Psoas muscle (tissue), 8 donors: ENCODE data around the gene SLC4A5. TPM values are rescaled to one million over a fixed set of nuclear protein-coding genes. Genes with fewer than 3 reads are reported as not detected.

Source experiments
- ATAC-seq, 4 donors: fragments of 200-7000 bp; cut with Tn5 transposase; one replicate each; pipeline ENCODE4 v1.9.1; 2020; ENCODE audit warnings: moderate library complexity in 3 of 4, mild to moderate bottlenecking in 2 of 4
- DNase-seq, 2 donors: peaks; one replicate each; pipeline ENCODE4 v3.0.0-alpha.2; 2020
- H3K27ac ChIP-seq: fragments of 200-600 bp; one replicate; pipeline ENCODE4 v1.8.0; 2022
- H3K27me3 ChIP-seq, 3 donors: fragments of 200-600 bp in 1 of 3; one replicate each; pipeline versions ENCODE4 v1.6.1 to v1.8.0; 2013 to 2022; ENCODE audit warnings: low read length in 2 of 3, mild to moderate bottlenecking in 2 of 3, moderate library complexity in 1 of 3; ENCODE audit not compliant: insufficient read depth in 3 of 3
- H3K36me3 ChIP-seq, 2 donors: fragments of 200-600 bp in 1 of 2; one replicate each; pipeline versions ENCODE4 v1.6.1 to v1.8.0; 2013 to 2022; ENCODE audit warnings: low read depth in 1 of 2, mild to moderate bottlenecking in 1 of 2, moderate library complexity in 1 of 2; ENCODE audit not compliant: insufficient read depth in 1 of 2
- H3K4me1 ChIP-seq: fragments of 200-600 bp; one replicate; pipeline ENCODE4 v1.8.0; 2022
- H3K4me3 ChIP-seq: fragments of 200-600 bp; one replicate; pipeline ENCODE4 v1.8.0; 2022; ENCODE audit warnings: mild to moderate bottlenecking
- H3K9me3 ChIP-seq: fragments of 200-600 bp; one replicate; pipeline ENCODE4 v1.8.0; 2022
- CTCF ChIP-seq: fragments of 200-600 bp; IDR thresholded peaks from one replicate; pipeline ENCODE4 v1.8.0; 2022; ENCODE audit warnings: antibody characterized with exemption
- WGBS, 3 donors: extraction: QIAGEN DNeasy Blood & Tissue Kit; methylation state at CpG; one replicate each; pipeline versions ENCODE4 v1.1.6 to v1.1.7; 2013; 5-methylcytosine and 5-hydroxymethylcytosine counted together
- intact Hi-C, 2 donors: fragments of 100-400 bp; cut with DNase I; formaldehyde crosslinking; loops; one replicate each; pipeline versions ENCODE4 v1.11.0 to v1.14.2; 2022
- polyA plus RNA-seq, 3 donors: library from polyadenylated mRNA; stranded (reverse); fragments of 200-250 nt; gene quantifications; one replicate each; pipeline ENCODE4 v1.2.3, GENCODE V29; 2013
- total RNA-seq, 4 donors: library from RNA; stranded (reverse); fragmentation: NEBNext Ultra II Directional in 2 of 4; extraction: Animal tissue kit (Norgen Biotek cat#: 25700) in 2 of 4; gene quantifications; one replicate each; pipeline versions ENCODE4 v1.2.1 to v1.2.4, GENCODE V29; 2021 to 2023
- donor health status: healthy with polysubstance abuse.
- donor health status: DM: no; HTN: no; CAD: no; lungs with moderate emphysema.
- donor health status: Bipolar disorder and iron deficiency.
- donor health status: healthy.
- donor health status: DM: yes; HTN: yes; CAD: no.
- donor health status: DM: no; HTN: no; CAD: no.
- donor health status: DM: no; HTN: no; CAD: no.
- donor health status: DM: yes; HTN: yes; CAD: no.

The SLC4A5 gene
- total and polyA plus RNA-seq, 7 donors = 0.27 to 5.7 (median 0.57) TPM

- no peak for ATAC-seq
- no peak for TF ChIP-seq CTCF
- Histone ChIP-seq H3K4me3 (no peak overlapping the region), H3K36me3 (no peaks in the 10 kb centered on the region), H3K27me3 (no peaks in the 10 kb centered on the region), H3K9me3 (no peaks in the 10 kb centered on the region), H3K27ac (no peak overlapping the region), H3K4me1 (peaks cover 15% of the 10 kb centered on the region)
- intact Hi-C loops = no loop called here
- WGBS, 3 donors = 93 to 94% (median 93%) methylated on average over 8 of the region's 8 CpGs
- no peak for DNase-seq
Observed at GRCh38 chr2:74223941-74224770, 119.1 kb downstream of the SLC4A5 start.

GRCh38 chr2:74222300-74222650, 120.9 kb downstream of the SLC4A5 start:
- intact Hi-C loops = no loop called here
- no peak for TF ChIP-seq CTCF
- WGBS, 3 donors = 94 to 98% (median 94%) methylated on average over 6 of the region's 6 CpGs

GRCh38 chr2:74221604-74222299, 121.5 kb downstream of the SLC4A5 start:
- DNase-seq (no peak), ATAC-seq (no peak)
- 81 to 91% (median 81%) methylated on average over 6 of the region's 6 CpGs for WGBS, 3 donors
- no peak for TF ChIP-seq CTCF
- H3K27ac ChIP-seq = no peak overlapping the region
- H3K36me3 ChIP-seq = peaks cover 0 to 18% of the 10 kb centered on the region in 2 donors
- intact Hi-C loops = no loop called here
- no peaks in the 10 kb centered on the region for H3K9me3 ChIP-seq
- H3K4me1 ChIP-seq = peaks cover 8% of the 10 kb centered on the region
- no peaks in the 10 kb centered on the region for H3K27me3 ChIP-seq
- no peak overlapping the region for H3K4me3 ChIP-seq

More at GRCh38 chr2:74222300-74222650, 120.9 kb downstream of the SLC4A5 start:
- Histone ChIP-seq H3K36me3 (peaks cover 0 to 13% of the 10 kb centered on the region in 2 donors), H3K4me1 (peaks cover 14% of the 10 kb centered on the region), H3K4me3 (no peak overlapping the region), H3K27me3 (no peaks in the 10 kb centered on the region), H3K27ac (no peak overlapping the region), H3K9me3 (no peaks in the 10 kb centered on the region)
- ATAC-seq (no peak), DNase-seq (no peak)

- H3K27me3 ChIP-seq = no peaks in the 10 kb centered on the region
- no peak for ATAC-seq
- H3K36me3 ChIP-seq = peaks cover 0 to 24% of the 10 kb centered on the region in 2 donors
- DNase-seq = no peak
- WGBS, 3 donors = 95 to 99% (median 96%) methylated on average over 6 of the region's 6 CpGs
- H3K9me3 ChIP-seq = no peaks in the 10 kb centered on the region
- H3K27ac ChIP-seq = no peak overlapping the region
- H3K4me3 ChIP-seq = no peak overlapping the region
- intact Hi-C loops = no loop called here
- TF ChIP-seq CTCF = no peak
- peaks cover 7% of the 10 kb centered on the region for H3K4me1 ChIP-seq
Observed at GRCh38 chr2:74221091-74221490, 122.1 kb downstream of the SLC4A5 start.
